ENCODE data around the gene WARS2. TPM values are rescaled to one million over a fixed set of nuclear protein-coding genes. Genes with fewer than 3 reads are reported as not detected.

The WARS2 gene
- total RNA-seq, 4 donors from 2014 or later: 15.6 to 21.8 (median 20.1) TPM

GRCh38 chr1:119006406-119007279 is 133.8 kb downstream of the WARS2 start:
- TF ChIP-seq CTCF (IDR thresholded peaks at IDR 0.05; ENCODE audit: low read depth): no peak

- no peak for TF ChIP-seq CTCF (IDR thresholded peaks at IDR 0.05; ENCODE audit: low read depth)
Measured at GRCh38 chr1:119005724-119006405, 134.6 kb downstream of the WARS2 start.

GRCh38 chr1:119004781-119005180 is 135.7 kb downstream of the WARS2 start:
- TF ChIP-seq CTCF (IDR thresholded peaks at IDR 0.05; ENCODE audit: low read depth): no peak

- no peak for TF ChIP-seq CTCF (IDR thresholded peaks at IDR 0.05; ENCODE audit: low read depth)
Measured at GRCh38 chr1:119004129-119004527, 136.3 kb downstream of the WARS2 start.

- no peak for TF ChIP-seq CTCF (IDR thresholded peaks at IDR 0.05; ENCODE audit: low read depth)
Measured at GRCh38 chr1:119003413-119004128, 136.9 kb downstream of the WARS2 start.

- TF ChIP-seq CTCF (IDR thresholded peaks at IDR 0.05; ENCODE audit: low read depth): no peak
Measured at GRCh38 chr1:119002028-119002686, 138.3 kb downstream of the WARS2 start.
